GM18517 (cell line): ENCODE measurements around the gene SEMA3D.

Source experiments
- ATAC-seq: cut with Tn5 transposase; IDR thresholded peaks from one replicate; pipeline ENCODE4 v1.9.1; 2021; ENCODE audit warnings: mild to moderate bottlenecking, moderate library complexity; ENCODE audit not compliant: unreplicated experiment

Gene SEMA3D

GRCh38 chr7:85081846-85082245, 105.0 kb downstream of the SEMA3D start:
- no peak for ATAC-seq

- ATAC-seq, result no peak
These were observed 105.5 kb downstream of the SEMA3D start for GRCh38 chr7:85081392-85081791.

GRCh38 chr7:85079434-85079833, 107.4 kb downstream of the SEMA3D start:
- ATAC-seq, result no peak

- no peak for ATAC-seq
These were observed 108.7 kb downstream of the SEMA3D start for GRCh38 chr7:85078181-85078580.

- ATAC-seq, result no peak
These were observed 111.0 kb downstream of the SEMA3D start for GRCh38 chr7:85075864-85076263.

GRCh38 chr7:85074992-85075391, 111.9 kb downstream of the SEMA3D start:
- no peak for ATAC-seq

GRCh38 chr7:85074016-85074415, 112.8 kb downstream of the SEMA3D start:
- ATAC-seq, result no peak

GRCh38 chr7:85070967-85071628, 115.8 kb downstream of the SEMA3D start:
- ATAC-seq, result no peak

- ATAC-seq, result no peak
These were observed 118.1 kb downstream of the SEMA3D start for GRCh38 chr7:85068799-85069198.

GRCh38 chr7:85067371-85067770, 119.5 kb downstream of the SEMA3D start:
- no peak for ATAC-seq

GRCh38 chr7:85065888-85066485, 120.9 kb downstream of the SEMA3D start:
- no peak for ATAC-seq

- ATAC-seq, result no peak
These were observed 121.5 kb downstream of the SEMA3D start for GRCh38 chr7:85065306-85065705.

GRCh38 chr7:85062651-85063050, 124.2 kb downstream of the SEMA3D start:
- ATAC-seq, result no peak

GRCh38 chr7:85061456-85061855, 125.4 kb downstream of the SEMA3D start:
- ATAC-seq, result no peak

GRCh38 chr7:85060696-85061095, 126.2 kb downstream of the SEMA3D start:
- ATAC-seq, result no peak

- ATAC-seq, result no peak
These were observed 130.9 kb downstream of the SEMA3D start for GRCh38 chr7:85055906-85056305.

GRCh38 chr7:85055196-85055595, 131.7 kb downstream of the SEMA3D start:
- ATAC-seq, result no peak

GRCh38 chr7:85054306-85054705, 132.6 kb downstream of the SEMA3D start:
- ATAC-seq, result no peak

GRCh38 chr7:85052894-85053293, 134.0 kb downstream of the SEMA3D start:
- ATAC-seq, result no peak

GRCh38 chr7:85052056-85052737, 134.7 kb downstream of the SEMA3D start:
- ATAC-seq, result no peak

GRCh38 chr7:85046534-85046933, 140.3 kb downstream of the SEMA3D start:
- no peak for ATAC-seq

GRCh38 chr7:85041605-85042216, 145.1 kb downstream of the SEMA3D start:
- ATAC-seq, result no peak
